T-helper 1 cell treated with Interleukin-12 subunit alpha and Interleukin-12 subunit beta and Interleukin-4 antibody, amounts not matched to agents 30 ng/mL and 1 ng/mL, for 36 hours (primary cell): Measurements from ENCODE around the gene C3AR1. TPM values are rescaled to one million over a fixed set of nuclear protein-coding genes. Genes with fewer than 3 reads are reported as not detected.
"Not testable (repeated sequence)": the region's sequence is repeated elsewhere in the genome, so short reads cannot be mapped to it uniquely, and the experiment has no call there.

ENCODE experiments used
- intact Hi-C: fragments of 100-400 bp; cut with micrococcal nuclease; formaldehyde crosslinking; loops from one replicate; pipeline ENCODE4 v1.15.1; 2024
- total RNA-seq: library from RNA; stranded (reverse); gene quantifications from 2 replicates; pipeline ENCODE4 v1.2.3, GENCODE V29; 2022

Gene C3AR1
- total RNA-seq: 5.8 and 6.1 TPM in 2 replicates

DNA sequence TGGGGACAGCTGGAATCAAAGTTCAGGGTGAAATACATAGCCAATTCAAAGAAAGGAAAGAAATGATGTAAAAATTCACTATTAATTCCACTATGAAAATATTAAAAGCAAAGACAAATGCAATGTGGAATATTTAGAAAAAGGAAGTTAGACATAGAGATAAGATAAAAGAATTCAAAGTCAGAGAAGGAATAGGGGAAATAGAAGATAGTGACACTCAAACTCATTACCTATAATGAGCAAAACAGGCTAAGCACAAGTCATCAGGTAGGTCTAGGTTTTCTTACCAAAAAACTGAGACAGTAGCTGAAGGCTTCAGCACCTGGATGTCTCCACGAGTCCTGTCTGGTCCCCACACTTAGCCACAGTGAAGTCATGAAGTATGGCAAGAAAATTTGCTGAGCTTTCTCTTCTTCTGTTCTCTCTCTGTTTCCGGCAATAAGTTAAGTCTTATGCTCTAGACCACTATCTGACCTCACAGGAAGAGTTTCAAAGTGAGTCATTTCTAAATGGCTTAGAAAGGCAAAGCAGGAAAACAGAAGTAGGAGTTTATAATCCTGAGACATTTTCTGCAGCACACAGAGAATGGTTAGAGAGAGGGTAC, at the start of gene C3AR1:
TSS of gene C3AR1 (minus strand) at position 369 of the 604 bp plus-strand sequence. CDS start 6,174 bp downstream, outside the sequence.
- intact Hi-C loops: loop anchor here (1.0 kb wide), 4 partner anchors 16 to 40 kb away; partner anchors contain the start of gene NECAP1

DNA sequence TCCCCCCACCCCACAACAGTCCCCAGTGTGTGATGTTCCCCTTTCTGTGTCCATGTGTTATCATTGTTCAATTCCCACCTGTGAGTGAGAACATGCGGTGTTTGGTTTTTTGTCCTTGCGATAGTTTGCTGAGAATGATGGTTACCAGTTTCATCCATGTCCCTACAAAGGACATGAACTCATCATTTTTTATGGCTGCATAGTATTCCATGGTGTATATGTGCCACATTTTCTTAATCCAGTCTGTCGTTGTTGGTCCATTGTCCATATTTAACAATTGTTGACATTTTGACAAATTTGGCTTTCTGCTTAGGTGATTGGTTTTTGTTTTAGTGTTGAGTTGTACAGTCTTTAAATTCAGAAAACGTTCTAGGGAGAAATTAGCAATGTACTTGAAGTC, 47.0 kb upstream of the C3AR1 start:
- intact Hi-C loops: not testable (repeated sequence)

DNA sequence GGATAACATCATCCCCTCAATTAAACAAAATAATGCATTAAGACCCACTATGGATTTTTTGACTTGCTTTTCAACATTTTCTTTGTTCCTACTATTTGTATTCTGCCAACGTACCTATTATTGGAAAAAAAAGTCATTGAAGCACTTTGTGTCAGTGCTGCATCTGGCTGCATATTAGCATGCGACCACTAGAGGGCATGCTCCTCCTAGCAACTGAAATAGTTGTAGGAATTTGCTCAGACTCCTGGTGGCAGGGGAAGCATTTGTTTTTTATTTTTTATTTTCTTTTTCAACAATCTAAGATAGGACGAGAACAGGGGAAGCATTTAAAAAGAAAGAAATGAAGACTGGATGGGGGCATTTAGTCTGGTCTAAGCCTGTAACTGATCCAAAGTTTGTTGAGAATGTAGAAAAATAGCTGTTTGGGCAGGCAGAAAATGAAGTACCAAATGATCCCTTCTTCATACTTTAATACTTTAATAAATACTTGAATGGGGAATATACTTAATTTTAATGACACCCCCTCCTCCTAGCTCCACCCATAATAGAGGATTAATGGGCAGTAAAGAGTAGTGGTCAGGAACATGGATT, 42.7 kb upstream of the C3AR1 start:
- intact Hi-C loops: loop anchor here (1.0 to 2.0 kb wide), 5 partner anchors 26 to 128 kb away; partner anchors contain the start of gene NECAP1

DNA sequence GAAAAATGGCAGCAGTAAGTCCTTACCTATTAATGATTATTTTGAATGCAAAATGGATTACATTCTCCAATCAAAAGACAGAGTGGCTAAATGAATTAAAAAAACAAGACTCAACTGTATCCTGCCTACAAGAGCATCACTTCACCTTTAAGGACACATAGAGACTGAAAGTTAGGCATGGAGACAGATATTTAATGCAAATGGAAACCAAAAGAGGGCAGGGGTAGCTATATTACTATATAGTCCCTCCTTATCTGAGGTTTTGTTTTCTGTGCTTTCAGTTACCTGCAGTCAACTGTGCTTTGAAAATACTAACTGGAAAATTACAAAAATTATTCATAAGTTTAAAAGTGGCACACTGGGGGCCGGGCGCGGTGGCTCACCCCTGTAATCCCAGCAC, 33.1 kb upstream of the C3AR1 start:
- intact Hi-C loops: no loop called here

DNA sequence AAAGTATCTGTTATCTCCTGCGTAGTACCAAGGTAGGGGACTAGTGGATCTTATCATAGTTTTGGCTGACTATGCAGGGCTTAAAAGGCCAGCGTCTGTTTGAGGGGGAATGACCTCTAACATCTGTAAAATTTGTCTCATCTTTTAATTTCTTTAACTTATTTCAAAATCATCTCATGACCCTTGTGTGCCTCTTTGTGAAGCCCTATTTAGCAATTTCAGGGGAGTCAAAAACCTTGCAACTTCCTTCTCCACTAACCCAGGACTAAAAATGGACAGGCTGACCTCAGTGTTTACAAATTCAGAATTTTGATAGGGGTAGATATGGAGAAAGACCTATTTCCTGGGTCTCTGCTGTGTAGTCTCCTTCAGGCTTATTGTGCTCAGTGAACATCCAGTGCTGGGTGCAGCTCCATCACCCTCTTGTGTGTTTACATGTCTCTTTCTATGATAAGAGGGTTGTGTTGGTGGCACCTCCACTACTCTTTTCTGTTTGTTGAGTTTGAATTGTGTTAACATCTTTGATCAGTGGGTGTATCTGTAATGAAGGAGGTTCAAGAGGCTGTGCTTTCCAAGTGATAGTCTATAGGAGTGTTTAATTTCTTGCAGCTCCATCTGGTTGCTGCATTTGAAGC, 30.2 kb upstream of the C3AR1 start:
- intact Hi-C loops: no loop called here

DNA sequence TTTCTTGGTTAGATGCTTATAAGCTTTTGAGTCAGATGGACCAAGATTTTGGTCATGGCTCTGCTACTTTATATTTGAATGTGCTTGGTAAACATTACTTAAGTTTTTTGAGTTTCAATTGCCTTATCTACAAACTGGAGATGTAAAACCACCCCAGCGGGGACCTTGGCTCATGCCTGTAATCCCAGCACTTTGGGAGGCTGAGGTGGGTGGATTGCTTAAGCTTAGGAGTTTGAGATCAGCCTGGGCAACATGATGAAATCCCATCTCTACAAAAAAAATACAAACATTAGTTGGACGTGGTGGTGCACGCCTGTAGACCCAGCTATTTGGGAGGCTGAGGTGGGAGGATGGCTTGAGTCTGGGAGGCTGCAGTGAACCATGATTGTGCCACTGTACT, 27.1 kb upstream of the C3AR1 start:
- intact Hi-C loops: no loop called here

DNA sequence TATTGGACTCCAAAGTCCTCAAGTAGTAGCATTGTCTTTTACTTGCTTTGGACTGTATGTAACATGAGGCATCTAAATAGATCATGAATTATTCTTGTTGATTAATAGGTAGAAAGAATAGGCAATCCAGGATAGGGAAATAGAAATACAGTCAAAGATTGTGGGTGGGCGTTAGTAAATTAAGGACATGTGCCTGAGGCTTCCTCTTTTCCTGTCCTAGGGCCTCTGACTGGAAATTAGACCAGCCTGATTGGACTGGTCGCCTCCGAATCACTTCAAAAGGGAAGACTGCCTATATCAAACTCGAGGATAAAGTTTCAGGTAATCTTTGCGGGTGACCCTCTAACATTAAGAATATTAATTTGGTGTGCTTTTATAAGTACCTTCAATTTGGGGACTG, 23.6 kb upstream of the C3AR1 start:
- intact Hi-C loops: loop anchor here (10.0 kb wide), 1 partner anchor 825 kb away; the partner anchor contains the start of gene PHC1

DNA sequence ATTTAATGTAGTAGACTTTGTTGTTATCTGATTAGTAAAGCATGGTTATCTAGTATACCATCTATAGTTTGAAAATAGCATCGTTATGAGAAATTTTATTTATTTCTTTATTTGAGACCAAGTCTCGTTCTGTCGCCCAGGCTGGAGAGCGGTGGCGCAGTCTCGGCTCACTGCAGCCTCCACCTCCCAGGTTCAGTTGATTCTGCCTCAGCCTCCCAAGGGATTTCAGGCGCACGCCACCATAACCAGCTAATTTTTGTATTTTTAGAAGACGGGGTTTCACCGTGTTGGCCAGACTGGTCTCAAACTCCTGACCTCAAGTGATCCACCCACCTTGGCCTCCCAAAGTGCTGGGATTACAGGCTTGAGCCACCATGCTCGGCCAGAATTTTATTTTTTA, 23.1 kb upstream of the C3AR1 start:
- intact Hi-C loops: loop anchor here (10.0 kb wide), 1 partner anchor 826 kb away; the partner anchor contains the start of gene PHC1

DNA sequence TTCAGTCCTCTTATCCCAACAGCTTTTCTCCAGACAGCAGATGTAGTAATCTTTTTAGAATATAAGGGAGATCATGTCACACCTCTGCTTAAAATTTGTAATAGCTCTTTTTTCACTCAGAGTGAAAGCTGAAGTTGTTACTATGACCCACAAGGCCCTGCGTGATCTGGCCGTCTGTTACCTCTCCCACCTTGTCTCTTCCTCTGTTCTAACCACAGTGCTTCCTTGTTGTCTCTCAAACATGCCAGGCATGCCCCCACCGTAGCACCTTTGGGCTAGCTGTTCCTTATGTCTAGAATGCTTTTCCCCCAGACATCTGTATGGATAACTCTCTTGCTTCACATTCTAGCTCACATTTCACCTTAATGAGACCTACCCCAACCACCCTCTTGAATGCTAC, 22.4 kb upstream of the C3AR1 start:
- intact Hi-C loops: loop anchor here (10.0 kb wide), 1 partner anchor 826 kb away; the partner anchor contains the start of gene PHC1

DNA sequence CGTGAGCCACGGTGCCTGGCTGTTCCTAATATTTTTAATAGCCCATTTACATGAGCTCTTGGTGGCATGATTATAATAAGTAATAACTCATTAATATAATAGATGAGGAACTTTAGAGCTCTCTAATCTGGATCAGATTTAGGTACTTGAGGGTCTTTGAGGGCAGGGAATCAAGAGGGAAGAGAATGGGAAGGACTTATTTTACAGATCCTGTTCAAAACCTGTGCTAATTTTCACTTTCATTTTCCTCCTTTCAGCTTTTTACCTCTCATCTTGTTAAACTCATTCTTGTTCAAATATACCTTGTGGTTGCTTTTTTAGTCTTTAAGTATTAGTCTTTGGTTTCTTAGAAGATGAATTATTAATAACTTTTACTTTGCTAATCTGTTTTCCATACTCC, 21.5 kb upstream of the C3AR1 start:
- intact Hi-C loops: loop anchor here (10.0 kb wide), 1 partner anchor 827 kb away; the partner anchor contains the start of gene PHC1

DNA sequence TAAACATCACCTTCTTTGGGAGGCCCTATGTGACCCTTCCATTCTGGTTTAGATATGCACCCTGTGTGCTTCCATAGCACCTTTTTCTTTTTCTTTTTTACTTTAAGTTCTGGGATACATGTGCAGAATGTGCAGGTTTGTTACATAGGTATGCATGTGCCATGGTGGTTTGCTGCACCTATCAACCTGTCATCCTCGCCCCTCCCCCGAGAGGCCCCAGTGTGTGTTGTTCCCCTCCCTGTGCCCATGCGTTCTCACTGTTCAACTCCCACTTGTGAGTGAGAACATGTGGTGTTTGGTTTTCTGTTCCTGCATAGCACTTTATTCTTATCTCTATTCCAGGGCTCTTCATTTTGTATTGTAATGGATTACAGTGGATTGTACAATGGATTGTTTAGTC, 18.2 kb upstream of the C3AR1 start:
- intact Hi-C loops: loop anchor here (5.0 to 10.0 kb wide), 2 partner anchors 447 to 830 kb away; partner anchors contain the start of gene PHC1

DNA sequence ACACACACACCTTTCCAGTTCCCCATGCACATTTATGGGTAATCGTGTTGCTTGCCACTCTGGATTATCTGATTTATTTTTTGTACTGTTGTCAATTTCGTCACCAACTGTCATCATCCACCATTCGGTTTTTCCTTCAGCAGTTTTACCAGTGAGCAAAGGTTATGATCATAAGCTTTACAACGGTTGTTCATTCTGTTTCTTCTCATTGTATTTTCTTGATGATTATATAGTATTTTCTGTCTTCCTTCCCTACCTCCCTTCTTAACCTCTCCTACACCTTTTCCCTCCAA, 16.6 kb upstream of the C3AR1 start:
- intact Hi-C loops: loop anchor here (1.0 to 10.0 kb wide), 16 partner anchors 16 to 1192 kb away; partner anchors contain the start of genes C3AR1, EMG1, FOXJ2 and LPCAT3

DNA sequence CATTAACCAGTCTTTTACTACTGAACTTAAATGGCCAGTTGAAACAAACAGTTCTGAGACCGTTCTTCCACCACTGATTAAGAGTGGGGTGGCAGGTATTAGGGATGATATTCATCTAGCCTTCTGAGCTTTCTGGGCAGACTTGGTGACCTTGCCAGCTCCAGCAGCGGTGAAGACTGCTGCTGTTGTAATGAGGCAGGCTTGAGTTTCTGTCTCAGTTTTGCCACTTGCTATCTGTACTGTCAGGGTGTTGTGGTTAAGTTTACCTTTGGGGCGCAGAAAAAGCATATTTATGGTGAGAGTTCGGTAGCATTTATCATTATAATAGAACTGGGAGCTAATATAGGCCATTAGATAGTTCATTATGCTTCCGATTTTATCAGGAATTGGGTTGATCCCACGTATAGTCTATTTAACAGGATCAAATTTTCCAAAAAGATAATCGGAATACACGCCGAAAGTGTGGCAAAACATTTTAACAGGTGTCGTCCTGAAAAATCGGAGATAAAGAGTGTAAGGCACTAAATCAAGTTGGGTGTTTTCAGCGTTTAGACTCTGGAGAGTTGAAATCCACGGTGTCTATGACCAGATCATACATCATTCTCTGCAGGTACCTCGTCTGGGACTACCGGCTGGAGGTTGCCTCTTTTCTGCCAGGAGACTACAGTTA, 15.2 kb upstream of the C3AR1 start:
- intact Hi-C loops: loop anchor here (5.0 to 10.0 kb wide), 2 partner anchors 444 to 833 kb away; partner anchors contain the start of gene PHC1

DNA sequence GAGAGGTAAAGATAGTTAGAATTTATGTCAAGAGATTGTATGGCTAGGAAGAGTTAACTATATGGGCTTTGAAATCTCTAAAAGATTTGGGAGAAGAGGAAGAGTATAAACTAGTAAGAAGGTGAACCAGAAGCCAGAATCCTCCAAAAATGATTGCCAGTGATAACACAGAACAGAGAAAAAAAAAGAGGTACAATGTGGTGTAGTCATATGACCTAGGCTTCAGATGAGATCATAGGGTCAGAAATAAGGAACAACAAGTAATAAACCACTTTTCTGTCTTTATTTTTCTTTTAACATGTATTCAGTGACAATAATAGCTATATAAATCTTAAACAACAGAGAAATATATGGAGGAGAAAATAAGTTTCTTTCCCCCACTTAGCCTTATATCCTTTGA, 14.0 kb upstream of the C3AR1 start:
- intact Hi-C loops: loop anchor here (5.0 to 10.0 kb wide), 2 partner anchors 443 to 835 kb away; partner anchors contain the start of gene PHC1

DNA sequence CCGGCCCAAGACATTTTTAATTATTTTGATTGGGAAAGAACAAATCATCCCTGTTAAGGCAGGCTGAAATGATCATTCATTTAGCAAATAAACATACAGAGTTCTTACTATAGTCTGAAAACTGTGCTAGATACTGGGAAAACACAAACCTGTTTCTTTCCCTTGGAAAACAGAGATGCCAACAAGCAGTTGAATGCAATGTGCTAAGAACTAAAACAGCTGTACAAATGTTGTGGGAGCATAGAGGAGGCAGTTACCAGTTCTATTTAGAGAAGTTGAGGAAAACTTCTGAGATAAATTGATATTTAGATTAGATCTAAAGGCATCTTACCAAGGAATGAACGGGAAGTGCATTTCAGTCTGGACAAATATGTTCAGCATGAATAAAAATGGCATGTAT, 12.8 kb upstream of the C3AR1 start:
- intact Hi-C loops: loop anchor here (1.0 kb wide), 3 partner anchors 33 to 247 kb away; no protein-coding TSS in a partner anchor

DNA sequence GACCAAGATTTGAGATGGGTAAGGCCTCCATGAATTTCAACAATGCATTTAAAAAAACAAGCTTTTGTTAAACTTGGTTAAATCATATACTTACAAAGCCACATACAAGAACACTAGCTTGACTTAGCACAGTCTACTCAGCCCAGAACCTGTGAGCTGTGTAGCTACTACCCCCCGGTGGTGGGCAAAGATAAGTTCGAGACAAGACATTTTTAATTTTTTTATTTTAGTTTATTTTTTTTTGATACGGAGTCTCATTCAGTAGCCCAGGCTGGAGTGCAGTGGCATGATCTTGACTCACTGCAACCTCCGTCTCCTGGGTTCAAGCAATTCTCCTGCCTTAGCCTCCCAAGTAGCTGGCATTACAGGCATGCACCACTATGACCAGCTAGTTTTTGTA, 12.2 kb upstream of the C3AR1 start:
- intact Hi-C loops: loop anchor here (1.0 kb wide), 3 partner anchors 32 to 246 kb away; no protein-coding TSS in a partner anchor

DNA sequence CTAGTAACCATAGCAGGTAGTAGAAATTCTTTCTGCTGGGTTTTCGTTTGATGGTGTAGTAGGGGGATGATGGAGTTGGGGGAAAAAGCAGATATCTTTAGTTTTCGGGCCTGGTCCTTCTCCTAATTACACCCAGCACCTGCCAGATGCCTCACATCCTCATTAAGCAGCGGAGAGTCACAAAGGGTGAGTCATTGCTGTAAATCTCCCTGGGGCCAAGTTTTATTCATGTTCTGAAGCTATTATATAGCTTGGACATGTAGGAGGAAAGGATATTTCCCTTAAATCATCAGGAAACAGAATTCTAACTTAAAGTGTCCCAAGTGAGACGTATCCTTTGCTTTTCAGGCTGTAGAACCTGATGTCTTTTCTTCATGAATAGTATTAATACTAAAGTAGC, 11.0 kb upstream of the C3AR1 start:
- intact Hi-C loops: no loop called here

DNA sequence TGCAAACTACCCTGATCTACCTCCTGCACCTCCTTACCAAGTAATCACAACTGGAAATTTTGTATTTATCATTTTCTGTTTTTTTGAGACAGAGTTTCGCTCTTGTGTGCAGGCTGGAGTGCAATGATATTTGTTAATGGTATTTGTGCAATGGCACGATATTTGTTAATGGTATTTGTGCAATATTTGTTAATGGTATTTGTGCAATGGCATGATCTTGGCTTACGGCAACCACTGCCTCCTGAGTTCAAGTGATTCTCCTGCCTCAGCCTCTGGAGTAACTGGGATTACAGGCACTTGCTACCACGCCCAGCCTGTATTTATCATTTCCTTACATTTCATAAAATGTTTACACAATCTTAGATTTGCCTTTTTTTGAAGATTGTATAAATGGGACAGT, 10.2 kb upstream of the C3AR1 start:
- intact Hi-C loops: no loop called here

DNA sequence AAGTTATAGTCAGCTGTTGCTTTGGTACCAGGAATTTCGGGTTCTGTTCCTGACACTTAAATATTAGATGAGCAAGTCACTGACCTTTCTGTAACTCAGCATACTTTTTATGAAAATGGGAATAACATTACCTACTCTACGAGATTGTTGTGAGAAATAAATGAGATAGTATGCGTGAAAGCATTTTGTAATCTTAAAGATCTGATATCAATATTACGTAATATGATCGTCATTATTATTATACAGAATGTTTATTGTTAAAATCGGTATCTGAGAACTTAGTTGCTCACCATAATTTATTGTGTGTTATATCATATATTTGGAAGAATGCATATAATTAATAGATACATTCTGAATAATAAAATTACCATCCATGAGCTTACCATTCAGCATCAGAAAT, 9.8 kb upstream of the C3AR1 start:
- intact Hi-C loops: no loop called here

DNA sequence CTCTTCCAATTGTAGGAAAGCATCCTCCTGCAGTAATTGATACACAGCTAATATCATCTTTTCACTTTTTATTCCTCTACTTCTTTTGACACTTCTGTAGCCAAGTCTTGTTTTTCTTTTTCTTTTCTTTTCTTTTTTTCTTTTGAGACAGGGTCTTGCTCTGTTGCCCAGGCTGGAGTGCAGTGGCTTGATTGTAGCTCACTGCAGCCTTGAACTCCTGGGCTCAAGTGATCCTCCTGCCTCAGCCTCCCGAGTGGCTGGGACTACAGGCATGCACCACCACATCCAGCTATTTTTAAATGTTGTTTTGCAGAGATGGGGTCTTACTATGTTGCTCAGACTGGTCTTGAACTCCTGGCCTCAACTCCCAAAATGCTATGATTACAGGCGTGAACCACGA, 5.7 kb upstream of the C3AR1 start:
- intact Hi-C loops: loop anchor here (2.0 kb wide), 1 partner anchor 15 kb away; no protein-coding TSS in a partner anchor

DNA sequence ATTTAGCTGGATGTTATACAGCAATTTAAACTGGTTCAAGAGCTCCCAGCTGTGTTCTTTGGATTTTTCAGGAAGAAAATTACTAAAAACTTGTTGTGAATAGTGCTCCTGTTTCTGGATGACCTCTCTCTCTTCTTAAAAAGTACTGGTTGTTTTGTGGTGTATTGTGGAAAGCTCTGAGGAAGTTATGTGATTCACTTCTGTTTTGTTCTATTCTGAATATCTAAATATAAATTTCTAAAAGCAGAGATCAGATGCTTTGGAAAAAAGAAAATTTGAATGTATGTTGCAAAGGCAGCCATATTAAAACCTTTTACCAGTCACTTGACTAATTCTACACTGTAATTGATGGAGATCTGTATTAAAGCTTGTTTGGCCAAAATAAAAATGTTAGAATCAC, 3.4 kb upstream of the C3AR1 start:
- intact Hi-C loops: no loop called here
